Brain microvascular endothelial cell (primary cell): ENCODE results near the gene IL1R2.
A peak's percentile ranks its signal among the peaks of the same experiment; 100 is the strongest.

Source experiments
- DNase-seq: peaks from one replicate; pipeline ENCODE4 v3.0.0-alpha.2; 2020
- H3K27ac ChIP-seq: fragments of 250-450 bp; sonication (Bioruptor Pico); 2 replicates; pipeline ENCODE4 v1.5.1; 2020; ENCODE audit warnings: mild to moderate bottlenecking, moderate library complexity
- H3K27me3 ChIP-seq: fragments of 250-450 bp; sonication (Bioruptor Pico); replicated peaks from 2 replicates; pipeline ENCODE4 v1.5.1; 2020; ENCODE audit warnings: mild to moderate bottlenecking
- H3K36me3 ChIP-seq: fragments of 250-450 bp; sonication (Bioruptor Pico); replicated peaks from 2 replicates; pipeline ENCODE4 v1.5.1; 2020; ENCODE audit warnings: mild to moderate bottlenecking
- H3K4me3 ChIP-seq: 2 replicates; pipeline ENCODE4 v1.5.1; 2011; ENCODE audit warnings: low read depth, mild to moderate bottlenecking, control low read depth, low read length, moderate library complexity
- in situ Hi-C: cut with HindIII; loops from 2 replicates; pipeline ENCODE4 v1.10.0; 2017; ENCODE audit warnings: low sequenced_read_pairs, low pct_ligation_motif_present
- TF ChIP-seq, protein P1 (sequence below): IDR thresholded peaks from 2 replicates; pipeline ENCODE4 v1.5.1; 2011; ENCODE audit warnings: low read depth, mild to moderate bottlenecking, moderate library complexity, low read length, control low read depth, inconsistent platforms; ENCODE audit errors: missing control alignments

IL1R2 gene

DNA sequence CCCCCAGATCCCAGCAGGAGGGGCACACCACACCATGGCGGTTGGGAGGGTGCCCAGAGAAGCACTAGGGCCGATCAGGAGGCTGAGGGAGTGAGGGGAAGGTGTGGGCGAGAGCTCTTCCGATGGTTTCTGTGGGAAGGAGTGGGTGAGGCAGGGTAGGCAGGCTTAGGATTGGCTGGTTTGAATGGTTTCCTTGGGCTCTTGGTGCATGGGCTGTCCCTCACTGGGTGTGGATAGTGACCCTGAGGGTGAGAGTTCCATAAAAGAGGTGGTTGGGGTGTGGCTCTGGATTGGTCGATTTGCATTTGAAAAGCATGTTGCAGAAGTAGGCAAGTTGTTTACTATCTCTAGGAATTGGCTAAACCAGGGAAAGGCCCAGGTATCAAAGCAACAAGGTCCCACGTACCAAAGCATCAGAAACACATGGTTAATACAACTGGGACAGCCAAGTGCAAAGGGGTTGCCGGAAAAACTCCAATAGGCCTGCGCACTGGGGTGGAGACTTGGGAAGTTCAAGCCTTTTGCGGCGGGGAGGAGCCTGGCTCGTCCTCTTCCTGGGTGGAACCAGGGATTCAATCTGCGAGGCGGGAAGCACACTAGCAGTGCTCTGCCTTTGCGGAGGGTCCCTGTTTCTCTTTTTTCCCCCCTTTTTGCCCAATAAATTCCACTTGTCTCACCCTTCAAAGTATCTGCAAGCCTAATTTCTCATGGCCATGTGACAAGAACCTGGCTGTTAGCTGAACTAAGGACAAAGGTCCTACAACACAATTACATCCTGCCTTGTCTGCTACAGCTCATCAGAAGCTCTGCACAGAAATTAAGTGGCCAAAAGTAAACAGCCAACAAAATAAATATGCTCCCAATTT lies 43.2 kb downstream of the IL1R2 start:
- no peaks in the 10 kb centered on the region for H3K36me3 ChIP-seq
- no peak for DNase-seq
- TF ChIP-seq, protein P1, sequence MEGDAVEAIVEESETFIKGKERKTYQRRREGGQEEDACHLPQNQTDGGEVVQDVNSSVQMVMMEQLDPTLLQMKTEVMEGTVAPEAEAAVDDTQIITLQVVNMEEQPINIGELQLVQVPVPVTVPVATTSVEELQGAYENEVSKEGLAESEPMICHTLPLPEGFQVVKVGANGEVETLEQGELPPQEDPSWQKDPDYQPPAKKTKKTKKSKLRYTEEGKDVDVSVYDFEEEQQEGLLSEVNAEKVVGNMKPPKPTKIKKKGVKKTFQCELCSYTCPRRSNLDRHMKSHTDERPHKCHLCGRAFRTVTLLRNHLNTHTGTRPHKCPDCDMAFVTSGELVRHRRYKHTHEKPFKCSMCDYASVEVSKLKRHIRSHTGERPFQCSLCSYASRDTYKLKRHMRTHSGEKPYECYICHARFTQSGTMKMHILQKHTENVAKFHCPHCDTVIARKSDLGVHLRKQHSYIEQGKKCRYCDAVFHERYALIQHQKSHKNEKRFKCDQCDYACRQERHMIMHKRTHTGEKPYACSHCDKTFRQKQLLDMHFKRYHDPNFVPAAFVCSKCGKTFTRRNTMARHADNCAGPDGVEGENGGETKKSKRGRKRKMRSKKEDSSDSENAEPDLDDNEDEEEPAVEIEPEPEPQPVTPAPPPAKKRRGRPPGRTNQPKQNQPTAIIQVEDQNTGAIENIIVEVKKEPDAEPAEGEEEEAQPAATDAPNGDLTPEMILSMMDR = no peak
- in situ Hi-C loops = no loop called here
- H3K27ac ChIP-seq = no peak overlapping the region
- H3K27me3 ChIP-seq = no peaks in the 10 kb centered on the region
- no peak overlapping the region for H3K4me3 ChIP-seq

DNA sequence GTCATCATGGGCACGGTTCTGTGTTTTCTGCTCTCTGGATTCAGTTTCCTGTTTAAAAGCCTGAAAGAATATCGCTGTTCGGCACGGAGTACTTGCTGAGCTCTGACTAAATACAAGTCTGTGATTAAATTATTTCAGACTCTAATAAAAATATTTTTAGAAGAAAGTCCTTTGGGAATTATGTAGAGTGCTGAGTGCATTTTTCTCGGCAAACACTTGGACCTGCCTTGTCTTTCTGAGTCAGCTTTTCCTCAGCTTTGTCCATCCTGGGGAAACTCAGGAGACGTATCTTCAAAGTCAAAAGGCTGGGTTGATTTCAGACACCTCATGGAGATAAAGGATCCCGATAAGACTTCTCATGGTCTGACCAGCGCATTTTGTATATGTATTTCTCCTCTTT lies 45.9 kb downstream of the IL1R2 start:
- in situ Hi-C loops = no loop called here
- no peaks in the 10 kb centered on the region for H3K27me3 ChIP-seq
- H3K4me3 ChIP-seq = no peak overlapping the region
- peak overlapping the region; percentile 78 for H3K27ac ChIP-seq
- H3K36me3 ChIP-seq = no peaks in the 10 kb centered on the region
- TF ChIP-seq, protein P1 = no peak
- DNase-seq = peak; percentile 74

DNA sequence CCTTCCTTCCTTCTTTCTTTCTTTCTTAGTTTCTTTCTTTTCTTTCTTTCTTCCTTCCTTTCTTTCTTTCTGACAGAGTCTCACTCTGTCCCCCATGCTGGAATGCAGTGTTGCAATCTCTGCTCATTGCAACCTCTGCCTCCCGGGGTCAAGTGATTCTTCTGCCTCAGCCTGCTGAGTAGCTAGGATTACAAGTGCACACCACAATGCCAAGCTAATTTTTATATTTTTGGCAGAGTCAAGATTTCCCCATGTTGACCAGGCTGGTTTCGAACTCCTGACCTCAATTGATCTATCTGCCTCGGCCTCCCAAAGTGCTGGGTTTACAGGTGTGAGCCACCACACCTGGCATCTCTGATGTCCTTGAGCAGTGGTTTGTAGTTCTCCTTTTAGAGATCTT lies 48.5 kb downstream of the IL1R2 start:
- DNase-seq = no peak
- TF ChIP-seq, protein P1 = no peak
- Histone ChIP-seq H3K36me3 (no peaks in the 10 kb centered on the region), H3K4me3 (no peak overlapping the region), H3K27me3 (no peaks in the 10 kb centered on the region), H3K27ac (no peak overlapping the region)
- in situ Hi-C loops = no loop called here

DNA sequence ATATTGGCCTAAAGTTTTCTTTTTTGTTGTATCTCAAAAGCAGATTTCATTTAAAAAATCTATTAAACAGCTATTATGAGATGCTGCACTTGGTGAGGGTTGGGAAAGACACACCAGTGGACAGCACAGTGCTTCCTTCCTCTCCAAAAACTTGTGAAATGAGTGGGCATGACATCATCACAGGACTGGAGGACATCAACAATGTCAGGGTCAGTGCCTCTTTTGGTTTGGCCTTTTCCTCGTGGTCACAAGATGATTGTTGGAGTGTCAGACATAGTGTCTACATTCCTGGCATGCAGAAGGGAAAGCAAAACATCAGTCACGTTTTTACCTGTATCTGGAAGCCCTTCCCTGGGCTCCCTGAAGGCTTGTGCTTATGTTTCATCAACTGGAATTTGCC lies 49.6 kb downstream of the IL1R2 start:
- TF ChIP-seq, protein P1 = no peak
- no peaks in the 10 kb centered on the region for H3K36me3 ChIP-seq
- H3K27me3 ChIP-seq = no peaks in the 10 kb centered on the region
- in situ Hi-C loops = no loop called here
- no peak for DNase-seq
- no peak overlapping the region for H3K4me3 ChIP-seq
- no peak overlapping the region for H3K27ac ChIP-seq

DNA sequence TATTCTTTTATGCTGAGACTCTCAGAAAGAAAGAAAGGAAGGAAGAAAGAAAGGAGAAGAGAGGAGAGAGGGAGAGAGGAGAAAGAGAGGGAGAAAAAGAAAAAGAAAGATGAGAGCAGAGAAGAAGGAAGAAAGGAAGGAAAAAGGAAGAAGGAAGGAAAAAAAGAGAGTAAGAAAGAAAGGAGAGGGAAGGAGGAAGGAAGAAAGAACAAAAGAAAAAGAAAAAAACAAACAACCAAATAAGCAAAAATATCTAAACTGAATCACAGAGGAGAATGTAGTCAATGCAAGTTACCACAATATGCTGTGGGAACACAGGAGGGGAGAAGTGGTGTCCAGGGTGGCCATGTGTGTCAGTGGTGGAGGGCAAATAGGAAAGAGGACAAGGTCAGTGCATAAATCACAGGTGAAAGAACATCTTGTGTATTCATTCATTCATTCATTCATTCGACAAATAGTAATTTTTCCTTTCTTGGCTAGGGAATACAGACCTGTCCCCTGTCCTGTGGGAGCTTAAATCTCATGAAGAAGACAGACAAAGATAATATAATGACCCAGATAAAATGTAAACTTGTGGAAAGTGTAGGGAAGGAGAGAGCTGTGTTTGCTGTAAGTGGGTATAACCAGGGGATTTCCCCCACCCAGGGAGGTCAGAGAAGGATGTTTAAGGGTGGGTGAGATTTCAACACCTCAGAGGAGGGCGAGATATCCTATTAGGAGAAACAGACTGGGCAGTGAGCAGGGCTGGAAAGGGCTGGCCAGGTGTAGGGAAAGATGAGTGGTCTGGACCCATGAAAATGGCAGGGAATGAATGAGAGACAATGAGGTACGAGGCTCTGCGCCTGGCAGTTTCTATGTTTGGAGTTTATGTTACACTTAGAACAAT lies 50.7 kb downstream of the IL1R2 start:
- Histone ChIP-seq H3K36me3 (no peaks in the 10 kb centered on the region), H3K4me3 (no peak overlapping the region), H3K27me3 (no peaks in the 10 kb centered on the region), H3K27ac (no peak overlapping the region)
- no peak for DNase-seq
- in situ Hi-C loops = no loop called here
- TF ChIP-seq, protein P1 = no peak
